BLaER1 treated with 17β-estradiol and CSF1 and Interleukin-3, amounts not matched to agents 10 nM and 100 nM (cell line): ENCODE measurements around the gene XPO4.

ENCODE experiments used
- H3K27ac ChIP-seq, 11 experiments: shearing (Covaris generic); formaldehyde crosslinking; 2 replicates each; pipeline ENCODE4 v1.8.1; 2022
- H3K27me3 ChIP-seq, 11 experiments: shearing (Covaris generic); formaldehyde crosslinking; 2 replicates each; pipeline ENCODE4 v1.8.1; 2022
- H3K36me3 ChIP-seq, 11 experiments: shearing (Covaris generic); formaldehyde crosslinking; 2 replicates each; pipeline ENCODE4 v1.8.1; 2022
- H3K4me1 ChIP-seq, 10 experiments: shearing (Covaris generic); formaldehyde crosslinking; 2 replicates each; pipeline ENCODE4 v1.8.1; 2022
- H3K4me2 ChIP-seq, 11 experiments: shearing (Covaris generic); formaldehyde crosslinking; 2 replicates each; pipeline ENCODE4 v1.8.1; 2022
- H3K4me3 ChIP-seq, 10 experiments: shearing (Covaris generic); formaldehyde crosslinking; 2 replicates each; pipeline ENCODE4 v1.8.1; 2022
- H3K9ac ChIP-seq, 11 experiments: shearing (Covaris generic); formaldehyde crosslinking; 2 replicates each; pipeline ENCODE4 v1.8.1; 2022
- H3K9me3 ChIP-seq, 11 experiments: shearing (Covaris generic); formaldehyde crosslinking; replicated peaks in 1 of 11; 2 replicates each; pipeline ENCODE4 v1.8.1; 2022
- H4K20me1 ChIP-seq, 11 experiments: shearing (Covaris generic); formaldehyde crosslinking; 2 replicates each; pipeline ENCODE4 v1.8.1; 2022
- Cebpa-rat ChIP-seq, 11 experiments: shearing (Covaris generic); IDR thresholded peaks; 2 replicates each; pipeline ENCODE4 v1.8.1; 2022

Gene XPO4

GRCh38 chr13:20826843-20827560, 75.5 kb downstream of the XPO4 start:
- TF ChIP-seq Cebpa-rat (IDR thresholded peaks at IDR 0.05): no peak
- Histone ChIP-seq H3K4me3 (no peak overlapping the region), H3K4me1 (peaks cover 0 to 18% (median 10%) of the 10 kb centered on the region in 10 experiments; a peak in 14 of 20 replicates), H3K27me3 (no peaks in the 10 kb centered on the region), H3K9ac (no peak overlapping the region), H3K9me3 (no peaks in the 10 kb centered on the region), H3K36me3 (peaks cover 6 to 43% (median 18%) of the 10 kb centered on the region in 11 experiments; a peak in 17 of 22 replicates), H3K27ac (no peak overlapping the region), H3K4me2 (no peak overlapping the region), H4K20me1 (peaks cover 0 to 35% (median 4%) of the 10 kb centered on the region in 11 experiments; a peak in 6 of 22 replicates)

DNA sequence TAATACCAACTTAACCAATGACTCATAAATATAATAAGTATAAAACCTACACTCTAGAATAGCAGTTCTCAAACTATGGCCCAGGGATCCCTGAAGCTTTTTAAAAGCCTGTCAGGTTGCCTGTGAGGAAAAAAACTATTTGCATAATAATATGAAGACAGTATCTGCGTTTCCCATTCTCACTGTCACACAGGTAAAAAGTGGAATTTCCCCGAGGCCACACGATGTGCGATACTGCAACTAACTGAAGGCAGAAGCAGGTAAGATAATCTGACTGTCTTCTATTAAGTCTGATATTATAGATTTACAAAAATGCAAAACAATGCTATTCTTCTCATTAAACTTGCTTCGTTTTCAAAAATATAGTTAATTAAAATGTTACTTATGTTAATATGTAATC, 76.2 kb downstream of the XPO4 start:
- H3K4me1 ChIP-seq: peaks cover 0 to 18% (median 10%) of the 10 kb centered on the region in 10 experiments; a peak in 14 of 20 replicates
- H3K4me2 ChIP-seq: peak overlapping the region in 4 of 11 experiments; percentile 8 to 44 (median 20); a peak in 5 of 22 replicates
- TF ChIP-seq Cebpa-rat (IDR thresholded peaks at IDR 0.05): no peak
- H3K9me3 ChIP-seq: no peaks in the 10 kb centered on the region
- H4K20me1 ChIP-seq: peaks cover 0 to 32% (median 0%) of the 10 kb centered on the region in 11 experiments; a peak in 6 of 22 replicates
- no peaks in the 10 kb centered on the region for H3K27me3 ChIP-seq
- no peak overlapping the region for H3K9ac ChIP-seq
- no peak overlapping the region for H3K27ac ChIP-seq
- H3K36me3 ChIP-seq: peaks cover 11 to 50% (median 23%) of the 10 kb centered on the region in 11 experiments; a peak in 18 of 22 replicates
- H3K4me3 ChIP-seq: no peak overlapping the region

GRCh38 chr13:20825477-20825875, 77.1 kb downstream of the XPO4 start:
- no peak for TF ChIP-seq Cebpa-rat (IDR thresholded peaks at IDR 0.05)
- no peak overlapping the region for H3K9ac ChIP-seq
- H3K4me1 ChIP-seq: peaks cover 0 to 18% (median 10%) of the 10 kb centered on the region in 10 experiments; a peak in 14 of 20 replicates
- no peaks in the 10 kb centered on the region for H3K27me3 ChIP-seq
- H3K4me3 ChIP-seq: no peak overlapping the region
- no peak overlapping the region for H3K27ac ChIP-seq
- H4K20me1 ChIP-seq: peaks cover 0 to 29% (median 0%) of the 10 kb centered on the region in 11 experiments; a peak in 6 of 22 replicates
- no peaks in the 10 kb centered on the region for H3K9me3 ChIP-seq
- peaks cover 12 to 58% (median 26%) of the 10 kb centered on the region in 11 experiments; a peak in 18 of 22 replicates for H3K36me3 ChIP-seq
- peak overlapping the region in 5 of 11 experiments; percentile 4 to 44 (median 28); a peak in 5 of 22 replicates for H3K4me2 ChIP-seq

DNA sequence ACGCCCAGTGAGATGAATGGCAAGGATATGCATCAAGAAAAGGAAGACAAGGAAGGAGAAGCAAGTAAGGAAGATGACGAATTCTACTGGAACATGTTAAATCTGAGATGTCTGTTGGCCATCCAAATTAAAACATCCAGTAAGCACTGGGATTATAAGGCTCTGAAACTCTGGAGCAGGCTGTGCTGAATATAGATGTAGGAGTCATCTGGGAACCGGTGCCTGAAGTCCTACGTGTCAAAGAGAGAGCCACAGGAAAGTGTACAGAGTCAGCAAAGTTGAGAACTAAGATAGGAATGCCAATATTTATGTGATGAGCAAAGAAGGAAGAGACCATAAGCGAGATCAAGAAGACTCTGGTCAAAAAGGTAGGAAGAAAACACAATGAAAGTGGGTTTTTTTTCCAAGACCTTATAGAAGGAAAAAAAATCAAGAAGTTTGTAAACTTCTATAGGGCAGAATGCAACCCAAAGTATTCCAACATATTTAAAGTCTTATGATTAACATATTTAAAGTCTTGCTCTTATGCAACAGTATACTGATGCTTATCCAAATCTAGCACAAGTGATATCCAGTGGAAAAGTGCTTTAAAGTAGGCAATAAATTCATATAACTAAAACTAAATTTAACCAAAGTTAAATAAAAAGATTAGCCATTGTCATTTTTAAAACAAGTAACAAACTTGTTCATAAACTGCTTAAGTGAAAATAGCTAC, 77.6 kb downstream of the XPO4 start:
- Histone ChIP-seq H4K20me1 (peaks cover 0 to 24% (median 0%) of the 10 kb centered on the region in 11 experiments; a peak in 6 of 22 replicates), H3K9ac (no peak overlapping the region), H3K4me3 (no peak overlapping the region), H3K4me1 (peaks cover 0 to 18% (median 10%) of the 10 kb centered on the region in 10 experiments; a peak in 14 of 20 replicates), H3K4me2 (peak overlapping the region in 3 of 11 experiments; percentile 4 to 44 (median 36); a peak in 4 of 22 replicates), H3K27ac (no peak overlapping the region), H3K36me3 (peaks cover 17 to 64% (median 31%) of the 10 kb centered on the region in 11 experiments; a peak in 20 of 22 replicates), H3K27me3 (no peaks in the 10 kb centered on the region), H3K9me3 (no peaks in the 10 kb centered on the region)
- TF ChIP-seq Cebpa-rat (IDR thresholded peaks at IDR 0.05): no peak

DNA sequence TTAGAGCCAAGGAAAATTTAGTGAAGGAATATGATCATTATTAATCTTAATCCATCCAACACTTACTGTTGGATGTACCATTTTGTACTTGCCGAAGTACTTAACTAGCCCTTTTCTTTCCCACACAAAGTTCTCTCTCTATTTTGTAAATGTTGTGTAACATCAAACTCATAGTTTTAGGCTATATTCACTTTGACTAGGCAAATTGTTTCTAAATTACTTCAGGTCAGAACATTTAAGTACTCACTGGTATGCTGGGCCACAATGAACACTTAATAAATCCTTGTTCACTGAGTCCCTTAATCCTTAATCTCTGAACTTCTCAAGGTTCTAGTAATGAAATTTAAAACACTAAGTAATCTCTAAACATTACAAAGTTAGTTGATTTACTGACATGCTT, 79.5 kb downstream of the XPO4 start:
- no peak overlapping the region for H3K4me2 ChIP-seq
- no peak overlapping the region for H3K4me3 ChIP-seq
- peaks cover 0 to 14% (median 0%) of the 10 kb centered on the region in 11 experiments; a peak in 6 of 22 replicates for H4K20me1 ChIP-seq
- peaks cover 34 to 82% (median 49%) of the 10 kb centered on the region in 11 experiments for H3K36me3 ChIP-seq
- H3K27me3 ChIP-seq: no peaks in the 10 kb centered on the region
- no peak overlapping the region for H3K27ac ChIP-seq
- peaks cover 0 to 18% (median 8%) of the 10 kb centered on the region in 10 experiments; a peak in 14 of 20 replicates for H3K4me1 ChIP-seq
- no peak overlapping the region for H3K9ac ChIP-seq
- no peak for TF ChIP-seq Cebpa-rat (IDR thresholded peaks at IDR 0.05)
- H3K9me3 ChIP-seq: no peaks in the 10 kb centered on the region

GRCh38 chr13:20822406-20822805, 80.1 kb downstream of the XPO4 start:
- H3K27me3 ChIP-seq: no peaks in the 10 kb centered on the region
- no peak overlapping the region for H3K27ac ChIP-seq
- no peak overlapping the region for H3K4me3 ChIP-seq
- no peak overlapping the region for H3K4me2 ChIP-seq
- H3K36me3 ChIP-seq: peaks cover 40 to 87% (median 56%) of the 10 kb centered on the region in 11 experiments
- peaks cover 0 to 15% (median 0%) of the 10 kb centered on the region in 11 experiments; a peak in 5 of 22 replicates for H4K20me1 ChIP-seq
- no peak overlapping the region for H3K9ac ChIP-seq
- TF ChIP-seq Cebpa-rat (IDR thresholded peaks at IDR 0.05): no peak
- peaks cover 0 to 18% (median 8%) of the 10 kb centered on the region in 10 experiments; a peak in 14 of 20 replicates for H3K4me1 ChIP-seq
- H3K9me3 ChIP-seq: no peaks in the 10 kb centered on the region

DNA sequence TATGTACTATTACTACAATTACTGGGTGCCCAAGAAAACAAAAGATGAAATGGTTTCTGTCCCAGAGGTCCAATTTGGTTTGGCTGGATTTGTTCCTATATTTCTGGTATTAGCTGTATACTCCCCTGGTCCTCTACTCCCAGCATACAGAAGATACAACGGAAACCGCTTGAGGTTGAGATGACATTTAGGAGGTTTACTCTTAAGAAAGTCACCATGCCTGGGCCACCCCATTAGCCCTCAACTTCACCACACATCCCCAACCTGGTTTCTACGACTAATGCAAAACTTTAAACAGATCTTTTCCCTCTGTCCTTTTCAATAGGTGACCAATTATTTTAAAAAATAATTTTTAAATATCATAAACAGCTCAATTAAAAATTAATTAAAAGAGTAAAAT, 82.8 kb downstream of the XPO4 start:
- Histone ChIP-seq H3K4me3 (no peak overlapping the region), H3K27ac (no peak overlapping the region), H3K36me3 (peaks cover 44 to 97% (median 68%) of the 10 kb centered on the region in 11 experiments), H3K9ac (no peak overlapping the region), H3K4me2 (no peak overlapping the region), H3K27me3 (no peaks in the 10 kb centered on the region), H3K4me1 (peaks cover 0 to 2% (median 0%) of the 10 kb centered on the region in 10 experiments; a peak in 3 of 20 replicates), H3K9me3 (no peaks in the 10 kb centered on the region), H4K20me1 (peaks cover 0 to 18% (median 0%) of the 10 kb centered on the region in 11 experiments; a peak in 4 of 22 replicates)
- TF ChIP-seq Cebpa-rat (IDR thresholded peaks at IDR 0.05): no peak

DNA sequence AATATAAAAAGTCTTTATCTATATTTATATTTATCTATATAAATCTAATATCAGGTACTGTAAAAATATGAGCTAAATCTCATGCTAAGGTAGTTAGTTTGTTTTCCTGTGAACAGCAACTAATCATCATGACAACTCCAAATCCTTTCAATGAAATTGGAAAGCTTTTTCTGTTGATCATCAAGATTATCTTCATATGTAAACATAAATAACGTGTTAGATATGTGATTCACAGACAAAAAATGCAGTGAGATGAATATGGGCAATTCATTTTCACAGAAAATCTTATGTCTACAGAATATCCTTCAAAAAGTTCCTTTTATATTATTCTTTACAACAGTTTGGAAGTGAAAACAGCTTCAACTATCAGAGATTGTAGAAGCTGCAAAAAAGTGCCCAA, 87.1 kb downstream of the XPO4 start:
- H3K4me2 ChIP-seq: no peak overlapping the region
- no peak overlapping the region for H3K9ac ChIP-seq
- no peaks in the 10 kb centered on the region for H3K4me1 ChIP-seq
- H4K20me1 ChIP-seq: peaks cover 0 to 20% (median 0%) of the 10 kb centered on the region in 11 experiments; a peak in 5 of 22 replicates
- H3K27ac ChIP-seq: no peak overlapping the region
- no peak overlapping the region for H3K4me3 ChIP-seq
- 0 out of 22 replicates have a peak, but pooled peaks cover 0 to 4% (median 0%) of the 10 kb centered on the region in 11 experiments for H3K9me3 ChIP-seq
- no peak for TF ChIP-seq Cebpa-rat (IDR thresholded peaks at IDR 0.05)
- H3K27me3 ChIP-seq: no peaks in the 10 kb centered on the region
- H3K36me3 ChIP-seq: peaks cover 71 to 100% (median 82%) of the 10 kb centered on the region in 11 experiments
